Suprapubic skin (tissue), 4 donors: ENCODE data around the gene ATP1A3.

ENCODE experiments used
- CTCF ChIP-seq, 2 donors: fragments of 200-600 bp in 1 of 2; fragments of 450-650 bp in 1 of 2; sonication (generic) in 1 of 2; IDR thresholded peaks; one replicate each; pipeline ENCODE4 v1.5.1; 2016 to 2019; ENCODE audit warnings: antibody characterized with exemption in 2 of 2, mild to moderate bottlenecking in 1 of 2, moderate library complexity in 1 of 2
- POLR2A ChIP-seq, 2 donors: fragments of 450-650 bp; IDR thresholded peaks; one replicate each; pipeline ENCODE4 v1.6.1; 2017; ENCODE audit warnings: antibody characterized with exemption in 2 of 2, mild to moderate bottlenecking in 2 of 2, moderate library complexity in 2 of 2
- POLR2AphosphoS5 ChIP-seq, 3 donors: sonication (generic); formaldehyde crosslinking; IDR thresholded peaks; one replicate each; pipeline ENCODE4 v1.6.1; 2017; ENCODE audit warnings: antibody characterized with exemption in 3 of 3

DNA sequence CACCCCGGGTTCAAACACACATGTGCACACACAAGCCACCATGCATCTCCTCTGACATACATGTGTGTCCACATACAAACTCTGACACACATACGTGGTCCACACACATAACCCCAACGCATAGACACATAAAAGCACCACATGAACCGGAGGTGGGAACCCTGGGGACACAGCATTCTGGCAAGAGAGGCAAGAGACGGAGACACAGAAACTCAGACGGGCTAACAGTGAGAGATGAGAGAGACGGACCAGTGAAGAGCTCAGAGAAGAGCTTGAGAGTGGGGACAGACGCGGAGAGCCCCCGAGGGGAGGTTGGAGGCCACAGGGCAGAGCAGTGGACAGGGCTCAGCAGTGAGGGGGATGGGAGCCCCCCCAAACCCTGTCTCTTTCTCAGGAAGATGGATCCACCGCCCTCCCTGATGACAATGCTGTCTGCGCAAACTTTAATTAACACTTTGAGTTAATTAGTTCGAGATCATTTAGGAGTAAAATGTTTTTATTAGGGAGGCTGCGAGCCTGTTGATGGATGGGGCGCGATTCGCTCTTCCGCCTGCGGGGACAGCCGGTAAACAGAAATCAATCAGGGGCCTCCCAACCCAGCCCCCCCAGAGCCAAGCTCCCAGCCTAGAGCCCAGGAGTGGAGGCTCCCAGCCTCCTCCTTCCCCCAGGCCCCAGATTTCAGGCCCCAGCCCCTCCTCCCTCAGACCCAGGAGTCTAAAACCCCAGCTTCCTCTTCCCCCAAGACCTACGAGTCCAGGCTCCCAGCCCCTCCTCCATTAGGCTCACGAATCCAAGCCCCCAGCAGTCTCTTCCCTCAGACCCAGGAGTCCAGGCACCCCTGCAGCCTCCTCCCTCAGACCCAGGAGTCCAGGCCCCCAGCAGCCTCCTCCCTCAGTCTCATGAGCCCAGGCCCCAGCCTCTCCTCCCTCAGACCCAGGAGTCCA is 56.2 kb downstream of the ATP1A3 start:
- TF ChIP-seq CTCF (IDR thresholded peaks at IDR 0.05) = no peak
- TF ChIP-seq POLR2AphosphoS5 (IDR thresholded peaks at IDR 0.05) = no peak
- TF ChIP-seq POLR2A (IDR thresholded peaks at IDR 0.05) = no peak
